NCI-H510A (cell line): ENCODE data around the gene ZBED5.

Source experiments
- DNase-seq: peaks from one replicate; lab custom pipeline; 2025; lab: John Stamatoyannopoulos, UW

Gene ZBED5

GRCh38 chr11:10878408-10879214, 20.8 kb upstream of the ZBED5 start:
- DNase-seq = no peak

GRCh38 chr11:10876158-10876557, 18.3 kb upstream of the ZBED5 start:
- DNase-seq = no peak

DNA sequence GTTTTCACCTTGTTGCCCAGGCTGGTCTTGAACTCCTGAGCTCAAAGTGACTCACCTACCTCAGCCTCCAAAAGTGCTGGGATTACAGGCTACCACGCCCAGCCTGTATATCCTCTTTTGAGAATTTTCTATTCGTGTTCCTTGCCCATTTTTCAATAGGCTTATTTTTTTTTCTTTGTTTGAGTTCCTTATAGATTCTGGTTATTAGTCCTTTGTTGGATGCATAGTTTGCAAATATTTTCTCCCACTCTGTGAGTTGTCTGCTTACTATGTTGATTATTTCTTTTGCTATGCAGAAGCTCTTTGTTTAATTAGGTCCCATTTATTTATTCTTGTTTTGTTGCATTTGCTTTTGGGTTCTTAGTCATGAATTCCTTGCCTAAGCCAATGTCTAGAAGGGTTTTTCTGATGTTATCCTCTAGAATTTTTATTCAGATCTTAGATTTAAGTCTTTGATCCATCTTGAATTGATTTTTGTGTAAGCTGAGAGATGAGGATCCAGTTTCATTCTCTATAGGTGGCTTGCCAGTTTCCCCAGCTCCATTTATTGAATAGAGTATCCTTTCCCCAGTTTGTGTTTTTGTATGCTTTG, 17.7 kb upstream of the ZBED5 start:
- DNase-seq = no peak

DNA sequence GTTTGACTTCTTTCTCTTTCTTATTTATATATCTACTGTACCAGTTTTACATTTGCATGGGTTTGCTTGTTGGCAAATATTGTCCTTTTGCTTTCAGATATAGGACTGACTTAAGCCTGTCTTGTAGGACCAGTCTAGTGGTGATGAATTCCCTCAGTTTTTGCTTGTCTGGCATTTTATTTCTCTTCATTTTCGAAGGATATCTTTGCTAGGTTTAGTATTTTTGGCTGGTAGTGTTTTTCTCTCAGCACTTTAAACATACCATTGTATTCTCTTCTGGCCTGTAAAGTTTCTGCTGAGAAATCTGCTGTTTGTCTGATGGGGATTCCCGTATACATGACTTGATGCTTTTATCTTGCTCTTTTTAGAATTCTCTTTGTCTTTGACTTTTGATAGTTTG, 14.2 kb upstream of the ZBED5 start:
- DNase-seq = no peak

GRCh38 chr11:10868352-10868751, 10.5 kb upstream of the ZBED5 start:
- no peak for DNase-seq

GRCh38 chr11:10866893-10867331, 9.1 kb upstream of the ZBED5 start:
- DNase-seq = no peak

DNA sequence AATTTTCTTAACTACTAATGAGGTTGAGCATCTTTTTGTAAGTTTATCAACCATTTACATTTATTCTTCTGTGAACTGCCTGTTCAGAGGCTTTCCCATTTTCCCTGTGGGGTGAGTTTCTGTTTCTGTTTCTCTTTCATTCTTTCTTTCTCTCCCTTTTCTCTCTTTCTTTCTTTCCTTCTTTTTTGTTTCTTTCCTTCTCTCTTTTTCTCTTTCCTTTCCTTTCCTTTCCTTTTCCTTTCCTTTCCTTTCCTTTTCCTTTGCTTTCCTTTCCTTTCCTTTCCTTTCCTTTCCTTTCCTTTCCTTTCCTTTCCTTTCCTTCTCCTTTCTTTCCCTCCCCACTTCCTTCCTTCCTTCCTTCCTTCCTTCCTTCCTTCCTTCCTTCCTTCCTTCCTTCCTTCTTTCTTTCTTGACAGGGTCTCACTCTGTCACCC, 8.0 kb upstream of the ZBED5 start:
- DNase-seq = no peak

- DNase-seq = no peak
Measured at GRCh38 chr11:10864688-10865087, 6.8 kb upstream of the ZBED5 start.

GRCh38 chr11:10862446-10862845, 4.6 kb upstream of the ZBED5 start:
- DNase-seq = no peak

DNA sequence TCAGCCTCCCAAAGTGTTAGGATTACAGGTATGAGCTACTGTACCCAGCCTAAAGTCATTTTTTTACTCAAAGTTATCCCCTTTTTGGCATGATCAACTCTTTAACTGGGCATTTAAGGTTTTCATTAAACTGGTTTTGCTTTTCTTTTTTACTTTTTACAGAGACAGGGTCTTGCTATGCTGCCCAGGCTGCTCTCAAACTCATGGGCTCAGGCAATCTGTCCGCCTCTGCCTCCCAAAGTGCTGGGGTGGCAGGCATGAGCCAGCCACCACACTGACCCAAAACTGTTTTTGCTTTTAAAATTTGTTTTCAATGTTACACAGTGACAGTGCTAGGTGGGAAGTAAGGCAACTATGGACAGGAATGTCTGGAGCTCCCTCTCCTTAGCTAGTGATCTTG, 3.9 kb upstream of the ZBED5 start:
- no peak for DNase-seq

- no peak for DNase-seq
Measured at GRCh38 chr11:10861047-10861446, 3.2 kb upstream of the ZBED5 start.

DNA sequence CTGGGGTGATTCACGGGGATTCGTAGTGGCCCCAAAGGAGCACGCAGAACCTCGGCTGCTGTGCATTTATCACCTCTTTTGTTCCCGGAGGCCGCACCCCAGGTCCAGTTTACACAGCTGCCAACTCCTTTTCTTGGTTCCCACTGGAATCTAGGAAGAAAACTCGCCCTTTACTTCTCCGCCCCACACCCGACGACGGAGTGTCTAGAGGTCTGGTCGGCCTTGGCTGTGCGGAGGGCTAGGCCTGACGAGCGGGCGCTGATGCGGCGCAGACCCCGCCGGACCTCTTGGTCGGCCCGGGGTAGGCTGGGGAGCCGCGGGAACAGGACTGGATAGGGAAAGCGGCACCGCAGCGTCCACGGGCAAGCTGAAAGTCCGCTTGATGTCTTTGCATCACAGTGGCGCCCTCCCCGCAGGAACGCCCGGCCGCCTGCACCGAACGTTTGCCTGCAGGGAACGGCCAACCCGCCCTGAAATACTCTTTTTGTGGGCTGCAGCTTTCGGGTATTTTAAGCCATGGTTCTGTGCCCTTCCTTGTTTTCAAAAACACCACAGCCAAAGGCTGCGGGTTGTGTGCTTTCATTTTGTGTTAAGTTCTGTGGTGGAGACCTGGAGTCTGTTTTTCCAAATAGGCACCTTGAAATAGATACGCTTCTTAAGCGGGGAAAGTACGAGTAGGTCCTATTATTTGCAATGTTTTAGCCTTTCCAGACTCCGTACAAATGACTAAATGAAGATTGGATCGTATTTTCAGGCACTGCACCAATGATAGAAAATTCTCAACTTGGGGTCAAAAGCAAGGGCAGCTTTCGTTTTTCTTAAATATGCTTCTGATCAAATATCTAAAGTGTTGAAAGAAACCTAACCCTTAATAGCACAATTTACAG, 829 bp upstream of the ZBED5 start:
- DNase-seq = no peak

DNA sequence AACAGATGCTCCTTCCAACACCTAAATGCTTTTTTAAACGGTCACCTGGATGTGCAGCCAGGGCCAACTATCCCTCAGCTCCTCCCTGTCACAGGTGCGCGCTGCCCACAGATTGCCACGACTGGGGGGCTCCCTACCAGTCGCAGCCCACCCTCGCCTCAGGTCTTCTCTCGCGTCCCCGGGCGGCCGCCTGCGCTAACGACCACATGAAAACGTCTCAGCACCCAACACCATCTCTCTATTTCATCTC, 469 bp downstream of the ZBED5 start:
- no peak for DNase-seq

- no peak for DNase-seq
Measured at GRCh38 chr11:10856689-10857458, 979 bp downstream of the ZBED5 start.

DNA sequence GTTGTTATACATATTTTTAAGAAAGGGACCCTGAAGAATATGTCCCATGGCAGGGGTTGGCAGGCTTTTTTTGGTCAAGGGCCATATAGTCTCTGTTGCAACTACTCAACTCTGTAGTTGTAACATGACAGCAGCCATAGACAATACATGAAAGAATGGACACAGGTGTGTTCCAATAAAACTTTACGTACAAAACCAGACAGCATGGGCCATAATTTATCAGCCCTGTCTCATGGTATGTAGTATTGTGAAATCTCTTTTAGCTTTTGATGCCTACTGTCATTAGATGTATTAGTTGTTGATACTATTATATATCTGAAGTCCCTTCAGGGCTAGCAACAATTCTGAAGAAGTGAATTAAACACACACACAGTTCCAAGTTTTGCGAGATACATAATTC, 2.6 kb downstream of the ZBED5 start:
- no peak for DNase-seq

- no peak for DNase-seq
Measured at GRCh38 chr11:10847960-10848860, 9.6 kb downstream of the ZBED5 start.

DNA sequence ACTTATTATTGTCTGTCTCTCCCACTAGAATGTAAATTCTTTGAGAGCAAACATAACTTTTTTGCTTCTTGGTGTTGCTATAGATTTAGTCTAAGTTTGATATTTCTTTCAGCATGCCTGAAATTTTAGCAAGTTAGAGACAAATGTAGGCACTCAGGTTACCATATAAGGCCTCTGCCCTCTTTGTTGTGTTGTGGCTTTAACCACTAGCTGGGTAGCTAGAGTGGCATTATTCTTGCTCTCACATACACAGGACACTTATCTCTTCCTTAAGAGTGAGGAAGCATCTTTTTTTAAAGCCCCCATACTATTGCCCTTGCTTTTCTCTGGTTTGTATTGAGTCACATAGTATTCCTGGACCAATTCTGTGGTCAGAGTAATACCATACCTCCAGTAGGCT, 11.2 kb downstream of the ZBED5 start:
- no peak for DNase-seq

GRCh38 chr11:10845589-10845988, 12.3 kb downstream of the ZBED5 start:
- DNase-seq = no peak

DNA sequence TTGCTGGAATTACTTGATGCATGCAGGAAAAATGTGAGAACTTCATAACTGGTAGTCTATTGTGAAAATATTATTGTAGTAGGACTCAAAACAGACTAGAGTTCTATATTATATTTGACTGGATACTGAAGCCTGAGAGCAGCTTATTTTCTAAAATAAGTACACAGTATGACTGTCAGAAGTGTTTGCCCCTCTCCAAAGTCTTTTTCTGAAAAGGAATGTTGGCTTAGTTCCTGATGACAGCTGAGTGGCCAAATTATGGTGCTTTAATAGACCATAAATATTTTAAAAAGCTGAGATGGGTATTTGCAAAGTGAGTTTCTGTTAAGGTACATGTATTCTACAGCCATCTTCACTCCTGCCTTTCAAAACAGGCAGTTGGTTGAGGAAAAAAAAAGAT, 13.1 kb downstream of the ZBED5 start:
- no peak for DNase-seq

- no peak for DNase-seq
Measured at GRCh38 chr11:10844356-10844755, 13.5 kb downstream of the ZBED5 start.

DNA sequence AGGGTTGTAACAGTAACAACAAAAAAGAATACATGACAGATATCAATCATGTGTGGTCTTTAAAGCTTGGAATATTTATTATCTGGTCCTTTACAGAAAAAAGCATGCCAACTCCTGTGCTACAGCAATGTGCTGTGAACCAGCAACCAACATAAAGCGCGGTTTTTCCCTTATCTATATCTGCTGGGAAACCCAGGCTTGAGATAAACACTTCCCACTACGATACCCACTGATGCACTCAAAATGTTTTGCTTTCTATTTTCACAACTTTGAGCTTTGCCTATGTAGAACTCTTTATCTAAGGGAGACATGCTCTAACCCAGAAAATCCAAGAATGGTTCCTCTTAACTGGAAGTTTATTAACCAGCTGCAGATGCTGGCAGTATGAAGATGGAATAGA, 19.0 kb downstream of the ZBED5 start:
- no peak for DNase-seq
